ENCODE results near the gene IL17RB. TPM values are rescaled to one million over a fixed set of nuclear protein-coding genes. Genes with fewer than 3 reads are reported as not detected.

Gene IL17RB
- polyA plus RNA-seq, 3 donors, result 14.2 to 17.3 (median 15.4) TPM

- no peak for DNase-seq (ENCODE audit: low read depth in 3 of 3, low spot score in 2 of 3)
Measured at GRCh38 chr3:53900666-53901331, 54.4 kb downstream of the IL17RB start.

GRCh38 chr3:53902067-53902466, 55.7 kb downstream of the IL17RB start:
- DNase-seq (ENCODE audit: low read depth in 3 of 3, low spot score in 2 of 3), result no peak

GRCh38 chr3:53902711-53903110, 56.3 kb downstream of the IL17RB start:
- no peak for DNase-seq (ENCODE audit: low read depth in 3 of 3, low spot score in 2 of 3)

- no peak for DNase-seq (ENCODE audit: low read depth in 3 of 3, low spot score in 2 of 3)
Measured at GRCh38 chr3:53913401-53913800, 67.0 kb downstream of the IL17RB start.

Other genes with a start within 250 kb of the IL17RB start
- gene CHDH, start 149 bp upstream of the IL17RB start, polyA plus RNA-seq (ENCODE audit: insufficient read length in 3 of 3), result 1 to 10 TPM; 6.7 to 9.1 (median 8.8) TPM
- 10 to 100 TPM; 36.5 to 44.0 (median 41.9) TPM for gene ACTR8, start 35.6 kb downstream of the IL17RB start, polyA plus RNA-seq (ENCODE audit: insufficient read length in 3 of 3)
- 10 to 100 TPM; 78.9 to 88.2 (median 84.7) TPM for gene SELENOK, start 45.3 kb downstream of the IL17RB start, polyA plus RNA-seq (ENCODE audit: insufficient read length in 3 of 3)

Data from right renal cortex interstitium (tissue), 3 donors.